Psoas muscle (tissue), 8 donors: Measurements from ENCODE around the gene VWA3B. TPM values are rescaled to one million over a fixed set of nuclear protein-coding genes. Genes with fewer than 3 reads are reported as not detected.
A peak's percentile ranks its signal among the peaks of the same experiment; 100 is the strongest.

ENCODE experiments used
- ATAC-seq, 4 donors: fragments of 200-7000 bp; cut with Tn5 transposase; one replicate each; pipeline ENCODE4 v1.9.1; 2020; ENCODE audit warnings: moderate library complexity in 3 of 4, mild to moderate bottlenecking in 2 of 4
- DNase-seq, 2 donors: peaks; one replicate each; pipeline ENCODE4 v3.0.0-alpha.2; 2020
- H3K27ac ChIP-seq: fragments of 200-600 bp; one replicate; pipeline ENCODE4 v1.8.0; 2022
- H3K27me3 ChIP-seq, 3 donors: fragments of 200-600 bp in 1 of 3; one replicate each; pipeline versions ENCODE4 v1.6.1 to v1.8.0; 2013 to 2022; ENCODE audit warnings: low read length in 2 of 3, mild to moderate bottlenecking in 2 of 3, moderate library complexity in 1 of 3; ENCODE audit not compliant: insufficient read depth in 3 of 3
- H3K36me3 ChIP-seq, 2 donors: fragments of 200-600 bp in 1 of 2; one replicate each; pipeline versions ENCODE4 v1.6.1 to v1.8.0; 2013 to 2022; ENCODE audit warnings: low read depth in 1 of 2, mild to moderate bottlenecking in 1 of 2, moderate library complexity in 1 of 2; ENCODE audit not compliant: insufficient read depth in 1 of 2
- H3K4me1 ChIP-seq: fragments of 200-600 bp; one replicate; pipeline ENCODE4 v1.8.0; 2022
- H3K4me3 ChIP-seq: fragments of 200-600 bp; one replicate; pipeline ENCODE4 v1.8.0; 2022; ENCODE audit warnings: mild to moderate bottlenecking
- H3K9me3 ChIP-seq: fragments of 200-600 bp; one replicate; pipeline ENCODE4 v1.8.0; 2022
- WGBS, 3 donors: extraction: QIAGEN DNeasy Blood & Tissue Kit; methylation state at CpG; one replicate each; pipeline versions ENCODE4 v1.1.6 to v1.1.7; 2013; 5-methylcytosine and 5-hydroxymethylcytosine counted together
- intact Hi-C, 2 donors: fragments of 100-400 bp; cut with DNase I; formaldehyde crosslinking; loops; one replicate each; pipeline versions ENCODE4 v1.11.0 to v1.14.2; 2022
- long read RNA-seq, 2 donors: library from polyadenylated mRNA; unstranded; transcript quantifications; one replicate each; pipeline ENCODE4 v2.0.0, GENCODE V29; 2021
- polyA plus RNA-seq, 3 donors: library from polyadenylated mRNA; stranded (reverse); fragments of 200-250 nt; gene quantifications; one replicate each; pipeline ENCODE4 v1.2.3, GENCODE V29; 2013
- total RNA-seq, 4 donors: library from RNA; stranded (reverse); fragmentation: NEBNext Ultra II Directional in 2 of 4; extraction: Animal tissue kit (Norgen Biotek cat#: 25700) in 2 of 4; gene quantifications; one replicate each; pipeline versions ENCODE4 v1.2.1 to v1.2.4, GENCODE V29; 2021 to 2023
- TF ChIP-seq, protein P1 (sequence below): fragments of 200-600 bp; IDR thresholded peaks from one replicate; pipeline ENCODE4 v1.8.0; 2022; ENCODE audit warnings: antibody characterized with exemption
- donor health status: healthy with polysubstance abuse.
- donor health status: DM: no; HTN: no; CAD: no; lungs with moderate emphysema.
- donor health status: Bipolar disorder and iron deficiency.
- donor health status: healthy.
- donor health status: DM: yes; HTN: yes; CAD: no.
- donor health status: DM: no; HTN: no; CAD: no.
- donor health status: DM: no; HTN: no; CAD: no.
- donor health status: DM: yes; HTN: yes; CAD: no.

The VWA3B gene, protein sequence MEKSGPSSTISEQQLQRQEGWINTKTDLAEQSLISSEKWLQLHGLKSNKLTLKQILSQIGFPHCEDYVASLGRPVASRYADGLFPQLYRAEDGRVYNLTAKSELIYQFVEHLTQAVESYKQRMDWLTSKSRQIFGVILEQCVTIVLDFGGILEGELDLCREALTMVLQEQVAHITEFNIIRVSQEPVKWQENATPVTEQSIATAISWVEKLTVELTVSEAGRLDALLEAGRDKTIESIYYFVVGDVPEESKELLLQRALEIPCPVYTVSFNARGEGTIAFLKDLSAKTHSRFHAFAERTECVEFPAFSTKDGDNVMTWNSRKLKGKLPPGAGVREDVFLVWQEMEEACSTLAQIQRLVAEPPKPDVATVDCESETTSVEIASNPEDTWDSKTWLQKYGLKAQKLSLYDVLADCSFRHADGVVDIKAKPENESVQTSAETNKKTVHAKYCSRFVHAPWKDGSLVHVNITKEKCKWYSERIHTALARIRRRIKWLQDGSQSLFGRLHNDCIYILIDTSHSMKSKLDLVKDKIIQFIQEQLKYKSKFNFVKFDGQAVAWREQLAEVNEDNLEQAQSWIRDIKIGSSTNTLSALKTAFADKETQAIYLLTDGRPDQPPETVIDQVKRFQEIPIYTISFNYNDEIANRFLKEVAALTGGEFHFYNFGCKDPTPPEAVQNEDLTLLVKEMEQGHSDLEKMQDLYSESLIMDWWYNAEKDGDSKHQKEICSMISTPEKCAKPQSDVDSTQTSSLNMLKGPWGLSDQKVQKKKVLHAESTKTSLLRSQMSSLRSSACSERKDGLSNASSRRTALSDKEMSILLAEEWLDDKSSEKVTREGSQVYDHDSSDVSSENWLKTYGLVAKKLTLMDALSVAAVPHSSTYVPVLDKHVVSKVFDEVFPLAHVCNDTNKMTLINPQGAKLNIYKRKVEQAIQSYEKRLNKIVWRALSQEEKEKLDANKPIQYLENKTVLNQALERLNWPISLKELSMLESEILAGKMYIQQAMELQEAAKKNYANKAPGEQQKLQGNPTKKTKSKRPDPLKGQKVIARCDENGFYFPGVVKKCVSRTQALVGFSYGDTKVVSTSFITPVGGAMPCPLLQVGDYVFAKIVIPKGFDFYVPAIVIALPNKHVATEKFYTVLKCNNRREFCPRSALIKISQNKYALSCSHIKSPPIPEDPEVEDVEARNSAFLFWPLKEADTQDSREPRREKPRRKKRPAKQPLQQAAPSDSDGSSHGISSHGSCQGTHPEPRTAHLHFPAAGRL (N-terminal part only)
- total RNA-seq (under 1 TPM in 2 of 4 donors, not detected in 2; 0.22 to 0.24 TPM), polyA plus RNA-seq (under 1 TPM in 2 of 3 donors, not detected in 1; 0.01 to 0.20 TPM)
- long read RNA-seq, donor 1 = 0 reads
- long read RNA-seq, donor 2 = 0 reads

- intact Hi-C loops = no loop called here
- Histone ChIP-seq H3K27ac (no peak within 1 kb of the TSS), H3K4me3 (peak within 1 kb of the TSS; percentile 71)
Observed at GRCh38 chr2:98086491-98087446, at the start of gene VWA3B. Gene VWA3B (plus strand): TSS chr2:98087167. CDS start chr2:98093093, 5,926 bp downstream.

DNA sequence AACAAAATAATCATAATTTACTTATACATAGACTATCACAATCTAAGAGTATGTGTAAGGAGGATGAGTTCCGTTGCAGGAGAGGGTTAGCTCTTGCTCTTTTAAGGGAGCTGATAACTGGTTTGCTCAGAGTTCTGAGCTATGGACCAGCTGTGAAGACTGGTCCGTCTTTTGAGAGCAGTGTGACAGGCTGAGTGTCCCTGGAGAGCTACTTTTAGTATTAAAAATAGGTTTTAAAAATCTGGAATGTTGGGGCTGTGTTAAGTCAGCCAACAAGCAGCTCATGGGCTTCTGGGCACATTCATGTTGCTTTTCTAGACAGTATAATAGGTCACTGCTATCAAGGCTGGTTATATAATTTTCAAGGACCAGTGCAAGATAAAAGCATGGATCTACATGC, 49.8 kb upstream of the VWA3B start:
- intact Hi-C loops = loop anchor here in 1 of 2 donors (5.0 kb wide), 1 partner anchor 120 kb away; no protein-coding TSS in a partner anchor
- 27 to 31% (median 28%) methylated on average over 2 of the region's 2 CpGs for WGBS, 3 donors
- TF ChIP-seq, protein P1, sequence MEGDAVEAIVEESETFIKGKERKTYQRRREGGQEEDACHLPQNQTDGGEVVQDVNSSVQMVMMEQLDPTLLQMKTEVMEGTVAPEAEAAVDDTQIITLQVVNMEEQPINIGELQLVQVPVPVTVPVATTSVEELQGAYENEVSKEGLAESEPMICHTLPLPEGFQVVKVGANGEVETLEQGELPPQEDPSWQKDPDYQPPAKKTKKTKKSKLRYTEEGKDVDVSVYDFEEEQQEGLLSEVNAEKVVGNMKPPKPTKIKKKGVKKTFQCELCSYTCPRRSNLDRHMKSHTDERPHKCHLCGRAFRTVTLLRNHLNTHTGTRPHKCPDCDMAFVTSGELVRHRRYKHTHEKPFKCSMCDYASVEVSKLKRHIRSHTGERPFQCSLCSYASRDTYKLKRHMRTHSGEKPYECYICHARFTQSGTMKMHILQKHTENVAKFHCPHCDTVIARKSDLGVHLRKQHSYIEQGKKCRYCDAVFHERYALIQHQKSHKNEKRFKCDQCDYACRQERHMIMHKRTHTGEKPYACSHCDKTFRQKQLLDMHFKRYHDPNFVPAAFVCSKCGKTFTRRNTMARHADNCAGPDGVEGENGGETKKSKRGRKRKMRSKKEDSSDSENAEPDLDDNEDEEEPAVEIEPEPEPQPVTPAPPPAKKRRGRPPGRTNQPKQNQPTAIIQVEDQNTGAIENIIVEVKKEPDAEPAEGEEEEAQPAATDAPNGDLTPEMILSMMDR = no peak
- H3K36me3 ChIP-seq = no peaks in the 10 kb centered on the region
- peak in 1 of 4 donors; percentile 14 for ATAC-seq
- DNase-seq = no peak
- no peaks in the 10 kb centered on the region for H3K9me3 ChIP-seq
- H3K27me3 ChIP-seq = no peaks in the 10 kb centered on the region
- peaks cover 37% of the 10 kb centered on the region for H3K4me1 ChIP-seq
- H3K27ac ChIP-seq = peak overlapping the region; percentile 76
- no peak overlapping the region for H3K4me3 ChIP-seq

More at GRCh38 chr2:98086491-98087446, at the start of gene VWA3B:
- no peaks in the 10 kb centered on the region for H3K36me3 ChIP-seq
- no peaks in the 10 kb centered on the region for H3K9me3 ChIP-seq
- H3K27me3 ChIP-seq = no peaks in the 10 kb centered on the region
- WGBS, 3 donors = 2 to 3% (median 2%) methylated on average over 66 to 74 of the region's 74 CpGs
- DNase-seq = peak; percentile 63 to 82
- TF ChIP-seq, protein P1 = no peak
- peak; percentile 94 to 99 (median 96) for ATAC-seq
- H3K4me1 ChIP-seq = peaks cover 16% of the 10 kb centered on the region

- ATAC-seq (no peak), DNase-seq (no peak)
- H3K36me3 ChIP-seq = no peaks in the 10 kb centered on the region
- H3K27me3 ChIP-seq = no peaks in the 10 kb centered on the region
- no peak overlapping the region for H3K4me3 ChIP-seq
- TF ChIP-seq, protein P1 = no peak
- intact Hi-C loops = loop anchor here in 1 of 2 donors (5.0 kb wide), 1 partner anchor 120 kb away; no protein-coding TSS in a partner anchor
- peak overlapping the region; percentile 76 for H3K27ac ChIP-seq
- no peaks in the 10 kb centered on the region for H3K9me3 ChIP-seq
- peaks cover 37% of the 10 kb centered on the region for H3K4me1 ChIP-seq
- 47 to 53% (median 48%) methylated on average over 2 of the region's 2 CpGs for WGBS, 3 donors
Observed at GRCh38 chr2:98037666-98038336, 49.2 kb upstream of the VWA3B start.
